GM12878 (cell line): ENCODE results near the gene KATNBL1. TPM values are rescaled to one million over a fixed set of nuclear protein-coding genes. Genes with fewer than 3 reads are reported as not detected.

ENCODE experiments used
- CBFB ChIP-seq: IDR thresholded peaks from 2 replicates; pipeline ENCODE4 v1.6.1; 2016; ENCODE audit warnings: antibody characterized with exemption, low read depth
- CBX5 ChIP-seq: sonication (generic); IDR thresholded peaks from 2 replicates; pipeline ENCODE4 v1.6.1; 2016; ENCODE audit warnings: low read depth, moderate library complexity, mild to moderate bottlenecking, inconsistent platforms
- CEBPB ChIP-seq, 2 experiments: fragments of 150-350 bp in 1 of 2; IDR thresholded peaks; 2 replicates each; pipeline ENCODE4 v1.6.1; 2012 to 2014; ENCODE audit warnings: low read depth in 2 of 2, low read length in 2 of 2, borderline replicate concordance in 1 of 2, inconsistent platforms in 1 of 2
- ELK1 ChIP-seq: IDR thresholded peaks from 2 replicates; pipeline ENCODE4 v1.6.1; 2012; ENCODE audit warnings: low read depth, low read length, improper control_type of control experiment
- HDAC6 ChIP-seq: fragments of 200-600 bp; sonication (generic); IDR thresholded peaks from one replicate; pipeline ENCODE4 v1.8.0; 2017; ENCODE audit warnings: antibody characterized with exemption; ENCODE audit not compliant: unreplicated experiment
- IKZF1 ChIP-seq: fragments of 450-650 bp; conservative IDR thresholded peaks from 2 replicates; pipeline ENCODE4 v1.6.1; 2017; ENCODE audit warnings: antibody characterized with exemption, mild to moderate bottlenecking
- JUND ChIP-seq: IDR thresholded peaks from 2 replicates; pipeline ENCODE4 v1.6.1; 2012; ENCODE audit warnings: low read depth, mild to moderate bottlenecking, low read length, improper control_type of control experiment, moderate library complexity
- KLF5 ChIP-seq: fragments of 450-650 bp; IDR thresholded peaks from 2 replicates; pipeline ENCODE4 v1.6.1; 2014; ENCODE audit warnings: mild to moderate bottlenecking; ENCODE audit not compliant: partially characterized antibody
- MLLT1 ChIP-seq: fragments of 450-650 bp; IDR thresholded peaks from 2 replicates; pipeline ENCODE4 v1.6.1; 2016; ENCODE audit warnings: mild to moderate bottlenecking
- MYC ChIP-seq: IDR thresholded peaks from 2 replicates; pipeline ENCODE4 v1.6.1; 2011; ENCODE audit warnings: mild to moderate bottlenecking, low read length, moderate library complexity, inconsistent platforms; ENCODE audit not compliant: insufficient read depth, insufficient replicate concordance, insufficient read length, severe bottlenecking
- NFYA ChIP-seq: IDR thresholded peaks from 2 replicates; pipeline ENCODE4 v1.6.1; 2011; ENCODE audit warnings: low read depth, mild to moderate bottlenecking, low read length, improper control_type of control experiment, borderline replicate concordance
- PKNOX1 ChIP-seq: fragments of 450-650 bp; IDR thresholded peaks from 2 replicates; pipeline ENCODE4 v1.6.1; 2016; ENCODE audit warnings: mild to moderate bottlenecking
- POLR2AphosphoS5 ChIP-seq: IDR thresholded peaks from 2 replicates; pipeline ENCODE4 v1.6.1; 2011; ENCODE audit warnings: mild to moderate bottlenecking, low read length, inconsistent platforms
- POU2F2 ChIP-seq: IDR thresholded peaks from 3 replicates; pipeline ENCODE4 v1.6.1; 2011; ENCODE audit warnings: low read depth, mild to moderate bottlenecking, low read length, borderline replicate concordance
- RCOR1 ChIP-seq: conservative IDR thresholded peaks from 2 replicates; pipeline ENCODE4 v1.6.1; 2012; ENCODE audit warnings: low read depth, low read length, improper control_type of control experiment
- RFX5 ChIP-seq: IDR thresholded peaks from 2 replicates; pipeline ENCODE4 v1.6.1; 2011; ENCODE audit warnings: low read depth, low read length, improper control_type of control experiment
- SREBF2 ChIP-seq: IDR thresholded peaks from 2 replicates; pipeline ENCODE4 v1.6.1; 2012; ENCODE audit warnings: mild to moderate bottlenecking, low read length
- STAT1 ChIP-seq: fragments of 450-650 bp; conservative IDR thresholded peaks from 2 replicates; pipeline ENCODE4 v1.6.1; 2014; ENCODE audit warnings: antibody characterized with exemption, mild to moderate bottlenecking
- SUPT20H ChIP-seq: IDR thresholded peaks from 2 replicates; pipeline ENCODE4 v1.6.1; 2011; ENCODE audit warnings: low read depth, mild to moderate bottlenecking, low read length, moderate library complexity, borderline replicate concordance; ENCODE audit not compliant: control insufficient read depth
- TAF1 ChIP-seq: IDR thresholded peaks from 2 replicates; pipeline ENCODE4 v1.6.1; 2011; ENCODE audit warnings: mild to moderate bottlenecking, low read depth, low read length, borderline replicate concordance
- ZNF384 ChIP-seq: IDR thresholded peaks from 2 replicates; pipeline ENCODE4 v1.6.1; 2012; ENCODE audit warnings: low read depth, mild to moderate bottlenecking, low read length, improper control_type of control experiment, borderline replicate concordance
- ZNF687 ChIP-seq: fragments of 450-650 bp; IDR thresholded peaks from 2 replicates; pipeline ENCODE4 v1.6.1; 2017; ENCODE audit warnings: mild to moderate bottlenecking, moderate library complexity
- polyA plus RNA-seq, 11 experiments: library from polyadenylated mRNA; depleted of rRNA in 4 of 11; unstranded in 6 of 11; stranded (reverse) in 5 of 11; fragments of >200 nt; fragmentation: Nextera tagmentation in 4 of 11; fragmentation: Illumina TruSeq in 1 of 11; extraction: Ambion mirVana in 4 of 11; extraction: Trizol in 1 of 11; gene quantifications; 1 replicate in 1 of 11; 2 replicates in 10 of 11; pipeline versions ENCODE4 v1.2.1 to v1.2.3, GENCODE V29; 2011 to 2016; ENCODE audit warnings: inconsistent platforms in 2 of 11, missing spikeins in 2 of 11, low read depth in 1 of 11
- total RNA-seq, 4 experiments: library from RNA; depleted of rRNA in 3 of 4; stranded (reverse); fragments of >200 nt in 3 of 4; fragmentation: Illumina TruSeq in 1 of 4; extraction: Trizol in 1 of 4; gene quantifications; 2 replicates each; pipeline versions ENCODE4 v1.2.1 to v1.2.3, GENCODE V29; 2013 to 2021

The KATNBL1 gene
- total and polyA plus RNA-seq, 10 of the 15 experiments (the other 5 are each of a cell fraction or from before 2014, with no cell fraction given): 7.8 to 58.8 (median 30.1) TPM

GRCh38 chr15:34101366-34102174, 108.3 kb downstream of the KATNBL1 start, which contains the start of the genes EMC7 and PGBD4 (continued):
- no peak for TF ChIP-seq NFYA
- peak; percentile 48; the same call in 1 of the 2 replicates for TF ChIP-seq RFX5
- TF ChIP-seq IKZF1: peak; percentile 97
- TF ChIP-seq ELK1: peak; percentile 98
- TF ChIP-seq CBX5: 0 out of 2 replicates have a peak, but pooled peaks have one; percentile 55
- TF ChIP-seq POLR2AphosphoS5: peak; percentile 97
- peak; percentile 47; the same call in 1 of the 2 replicates for TF ChIP-seq MLLT1
- no peak; the same call in 2 of the 3 replicates for TF ChIP-seq POU2F2
- TF ChIP-seq ZNF687: peak; percentile 19; the same call in 1 of the 2 replicates
- TF ChIP-seq MYC: peak; percentile 37
- no peak for TF ChIP-seq JUND
- TF ChIP-seq SREBF2: no peak
- TF ChIP-seq SUPT20H: no peak
- TF ChIP-seq CBFB: peak; percentile 78
- TF ChIP-seq CEBPB (IDR thresholded peaks at IDR 0.05; ENCODE audit: borderline replicate concordance in 1 of 2, low read depth in 2 of 2, low read length in 2 of 2): peak in 1 of 2 experiments; percentile 22; a peak in 1 of 4 replicates
- TF ChIP-seq RCOR1: 0 out of 2 replicates have a peak, but pooled peaks have one; percentile 16
- TF ChIP-seq KLF5: no peak
- peak; percentile 84 for TF ChIP-seq TAF1
- TF ChIP-seq STAT1: no peak
- no peak for TF ChIP-seq ZNF384
- peak; percentile 76 for TF ChIP-seq PKNOX1
- TF ChIP-seq HDAC6: no peak
